T47D (cell line): ENCODE measurements around the gene KIF3A.

Source experiments
- DNase-seq, 2 experiments: peaks; one replicate each; pipeline versions ENCODE4 v3.0.0 to v3.0.0-alpha.2; 2011 to 2012; ENCODE audit warnings: low read depth in 1 of 2, low spot score in 1 of 2
- JUND ChIP-seq: IDR thresholded peaks from 2 replicates; pipeline ENCODE4 v1.6.1; 2012; ENCODE audit warnings: low read depth
- in situ Hi-C: cut with HindIII; loops from 2 replicates; pipeline ENCODE4 v1.10.0; 2016; ENCODE audit warnings: low sequenced_read_pairs, low pct_unique_long_range_greater_than_20kb

KIF3A gene

GRCh38 chr5:132655821-132656773, 81.2 kb downstream of the KIF3A start:
- in situ Hi-C loops = no loop called here
- no peak for DNase-seq
- TF ChIP-seq JUND = no peak

DNA sequence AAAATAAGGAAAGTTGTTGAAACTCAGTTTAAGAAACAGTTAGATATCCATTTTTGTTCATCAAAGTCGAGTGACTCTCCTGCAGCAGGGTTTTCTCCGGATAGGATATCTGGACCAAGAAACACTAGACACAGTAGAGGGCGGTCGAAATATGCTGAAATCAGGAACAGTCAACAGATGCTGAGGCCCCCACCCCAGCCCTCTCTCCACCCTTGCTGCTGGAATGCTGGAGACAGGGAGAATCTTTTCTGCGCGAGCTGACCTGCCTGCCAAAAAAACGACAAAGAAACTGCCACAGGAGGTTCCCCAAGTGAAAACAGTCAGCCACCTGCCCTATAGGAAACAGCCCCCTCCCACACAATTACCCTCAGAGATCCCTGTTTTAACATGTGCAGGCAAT, 83.6 kb downstream of the KIF3A start:
- in situ Hi-C loops = no loop called here
- no peak for DNase-seq
- TF ChIP-seq JUND = no peak

GRCh38 chr5:132651838-132652469, 85.4 kb downstream of the KIF3A start:
- in situ Hi-C loops = no loop called here
- no peak for TF ChIP-seq JUND
- no peak for DNase-seq

DNA sequence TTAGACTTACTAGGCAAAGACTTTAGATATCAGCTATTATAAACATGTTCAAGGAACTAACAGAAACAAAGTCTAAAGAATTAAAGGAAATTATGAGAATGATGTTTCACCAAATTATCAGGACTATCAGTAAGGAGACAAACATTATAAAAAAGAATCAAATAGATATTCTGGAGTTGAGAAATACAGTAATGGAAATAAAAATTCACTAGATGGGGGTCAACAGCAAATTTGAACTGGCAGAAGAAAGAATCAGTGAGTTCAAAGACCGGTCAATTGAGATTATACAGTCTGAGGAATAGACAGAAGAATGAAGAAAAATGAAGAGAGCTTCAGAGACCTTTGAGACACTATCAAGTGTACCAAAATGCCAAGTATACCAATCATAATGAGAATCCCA, 89.0 kb downstream of the KIF3A start:
- in situ Hi-C loops = no loop called here
- no peak for DNase-seq
- TF ChIP-seq JUND = no peak

DNA sequence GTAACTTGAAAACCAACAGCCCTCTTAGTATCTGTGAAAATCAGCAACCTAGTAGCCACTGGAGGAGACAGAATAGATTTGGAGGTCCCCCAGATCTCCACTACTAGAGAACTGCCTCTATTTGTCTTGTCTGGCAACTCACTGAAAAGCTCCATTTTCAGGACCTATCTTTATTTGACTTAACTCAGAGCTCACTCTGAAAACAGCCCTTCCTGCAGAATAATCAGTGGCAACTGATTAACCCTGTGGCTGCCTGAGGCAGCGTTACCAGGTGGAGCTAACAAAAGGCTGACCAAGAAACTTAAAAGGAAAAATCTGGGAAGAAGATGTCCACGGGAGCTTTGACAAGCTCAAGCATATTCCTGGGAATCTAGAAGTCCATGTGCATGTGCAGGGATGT, 89.9 kb downstream of the KIF3A start:
- in situ Hi-C loops = no loop called here
- no peak for DNase-seq
- TF ChIP-seq JUND = no peak

DNA sequence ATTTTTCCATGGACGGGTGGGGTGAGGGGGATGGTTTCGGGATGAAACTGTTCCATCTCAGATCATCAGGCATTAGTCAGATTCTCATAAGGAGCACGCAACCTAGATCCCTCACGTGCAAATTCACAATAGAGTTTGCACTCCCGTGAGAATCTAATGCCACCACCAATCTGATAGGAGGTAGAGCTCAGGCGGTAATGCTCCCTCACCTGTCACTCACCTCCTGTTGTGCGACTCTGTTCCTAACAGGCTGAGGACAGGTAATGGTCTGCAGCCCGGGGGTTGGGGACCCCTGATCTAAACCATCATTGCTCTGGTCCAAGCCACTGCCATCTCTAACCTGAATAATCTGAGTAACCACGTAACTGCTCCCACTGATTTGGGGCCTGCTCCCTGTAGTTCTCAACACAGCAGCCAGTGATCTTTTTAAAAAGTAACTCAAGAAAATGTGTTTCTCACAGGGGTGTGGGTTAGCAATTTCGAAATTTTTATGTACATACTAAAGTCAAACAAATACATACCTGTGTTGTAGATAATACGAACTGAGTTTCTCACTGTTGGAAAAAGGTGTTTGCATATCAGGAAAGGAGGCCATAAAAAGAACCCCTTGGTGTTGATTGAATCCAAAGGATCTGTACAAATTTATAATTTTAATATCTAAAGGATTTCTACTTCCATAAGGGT, 90.6 kb downstream of the KIF3A start:
- in situ Hi-C loops = no loop called here
- TF ChIP-seq JUND = no peak
- DNase-seq = no peak

DNA sequence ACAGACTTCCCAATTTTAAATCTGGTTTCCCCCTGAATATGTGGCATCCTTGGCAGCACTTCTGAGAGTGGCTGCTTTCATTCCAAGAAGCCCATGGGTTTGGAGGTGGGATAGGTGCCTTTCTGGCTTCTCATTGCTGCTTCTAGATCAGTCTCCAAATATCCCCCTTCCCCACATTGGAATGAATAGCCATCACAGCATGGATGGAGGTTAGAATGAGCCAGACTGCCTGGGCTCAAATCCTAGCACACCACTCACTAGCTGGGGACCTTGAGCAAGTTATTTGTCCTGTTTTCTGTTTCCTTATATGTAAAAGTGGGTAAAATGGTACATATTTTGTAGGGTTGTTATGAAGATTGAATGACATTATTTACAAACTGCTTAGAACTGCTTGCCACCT, 93.2 kb downstream of the KIF3A start:
- in situ Hi-C loops = no loop called here
- no peak for TF ChIP-seq JUND

More for the DNA sequence above, 93.2 kb downstream of the KIF3A start:
- no peak for DNase-seq
